Suppressor macrophage treated with lipopolysaccharide for 4 hours (primary cell): Measurements from ENCODE around the gene RNF20.
A peak's percentile ranks its signal among the peaks of the same experiment; 100 is the strongest.

Experiments used
- DNase-seq: peaks from one replicate; pipeline ENCODE4 v3.0.0-alpha.2; 2020

RNF20 gene

GRCh38 chr9:101591787-101592446 is 58.3 kb downstream of the RNF20 start:
- DNase-seq, result no peak

- no peak for DNase-seq
Measured at GRCh38 chr9:101592788-101593187, 59.1 kb downstream of the RNF20 start.

GRCh38 chr9:101593345-101593744 is 59.7 kb downstream of the RNF20 start:
- no peak for DNase-seq

GRCh38 chr9:101594796-101595195 is 61.1 kb downstream of the RNF20 start, which contains the start of gene PPP3R2:
Gene PPP3R2 (minus strand): TSS chr9:101594969. CDS start chr9:101594921, 48 bp downstream.
- no peak for DNase-seq

GRCh38 chr9:101601904-101602765 is 68.5 kb downstream of the RNF20 start:
- DNase-seq, result peak; percentile 66

- no peak for DNase-seq
Measured at GRCh38 chr9:101604296-101604695, 70.6 kb downstream of the RNF20 start.

- DNase-seq, result no peak
Measured at GRCh38 chr9:101605547-101605946, 71.9 kb downstream of the RNF20 start.
